ENCODE data around the gene DCST1.

DNA sequence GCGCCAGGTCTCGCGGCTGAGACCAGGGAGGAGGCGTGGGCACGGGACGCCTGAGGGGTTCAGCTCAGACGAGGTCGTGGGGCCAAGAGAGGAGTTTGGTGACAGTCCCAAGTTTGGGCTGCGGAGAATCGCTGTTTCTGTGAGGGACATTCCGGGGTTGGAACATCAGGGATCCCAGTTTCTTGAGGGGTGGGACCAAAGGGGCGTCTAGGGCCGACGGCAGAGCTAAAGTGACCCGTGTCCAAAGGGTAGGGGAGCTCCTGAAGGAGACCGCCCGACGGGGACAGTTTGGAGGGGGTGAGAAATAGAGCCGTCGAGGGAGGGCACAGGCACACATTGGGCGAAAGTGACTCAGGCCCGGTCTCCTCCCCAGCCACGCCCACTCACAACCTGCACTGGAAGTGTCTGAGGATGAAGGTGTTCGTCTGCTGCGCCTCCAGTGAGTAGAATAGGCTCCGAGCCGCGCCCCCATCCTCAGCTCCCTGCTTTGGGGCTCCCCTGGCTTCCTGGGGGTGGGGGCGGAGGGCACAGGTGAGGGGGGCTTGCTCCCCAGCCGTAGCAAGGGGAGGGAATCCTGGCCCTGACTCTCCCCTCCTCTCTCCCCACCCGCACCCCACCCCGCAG, 52.0 kb downstream of the DCST1 start:
- TF ChIP-seq, protein P1, sequence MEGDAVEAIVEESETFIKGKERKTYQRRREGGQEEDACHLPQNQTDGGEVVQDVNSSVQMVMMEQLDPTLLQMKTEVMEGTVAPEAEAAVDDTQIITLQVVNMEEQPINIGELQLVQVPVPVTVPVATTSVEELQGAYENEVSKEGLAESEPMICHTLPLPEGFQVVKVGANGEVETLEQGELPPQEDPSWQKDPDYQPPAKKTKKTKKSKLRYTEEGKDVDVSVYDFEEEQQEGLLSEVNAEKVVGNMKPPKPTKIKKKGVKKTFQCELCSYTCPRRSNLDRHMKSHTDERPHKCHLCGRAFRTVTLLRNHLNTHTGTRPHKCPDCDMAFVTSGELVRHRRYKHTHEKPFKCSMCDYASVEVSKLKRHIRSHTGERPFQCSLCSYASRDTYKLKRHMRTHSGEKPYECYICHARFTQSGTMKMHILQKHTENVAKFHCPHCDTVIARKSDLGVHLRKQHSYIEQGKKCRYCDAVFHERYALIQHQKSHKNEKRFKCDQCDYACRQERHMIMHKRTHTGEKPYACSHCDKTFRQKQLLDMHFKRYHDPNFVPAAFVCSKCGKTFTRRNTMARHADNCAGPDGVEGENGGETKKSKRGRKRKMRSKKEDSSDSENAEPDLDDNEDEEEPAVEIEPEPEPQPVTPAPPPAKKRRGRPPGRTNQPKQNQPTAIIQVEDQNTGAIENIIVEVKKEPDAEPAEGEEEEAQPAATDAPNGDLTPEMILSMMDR (IDR thresholded peaks at IDR 0.05) = no peak
- no peak for TF ChIP-seq POLR2A (IDR thresholded peaks at IDR 0.05)

All from body of pancreas (tissue), 4 donors.